NCI-H446 treated with DMSO at 0.1 percent for 48 hours (cell line): Measurements from ENCODE around the gene ATXN7L1.
"Not testable (repeated sequence)": the region's sequence is repeated elsewhere in the genome, so short reads cannot be mapped to it uniquely, and the experiment has no call there.

Experiments used
- DNase-seq: peaks from one replicate; lab custom pipeline; 2025; lab: John Stamatoyannopoulos, UW

Gene ATXN7L1

DNA sequence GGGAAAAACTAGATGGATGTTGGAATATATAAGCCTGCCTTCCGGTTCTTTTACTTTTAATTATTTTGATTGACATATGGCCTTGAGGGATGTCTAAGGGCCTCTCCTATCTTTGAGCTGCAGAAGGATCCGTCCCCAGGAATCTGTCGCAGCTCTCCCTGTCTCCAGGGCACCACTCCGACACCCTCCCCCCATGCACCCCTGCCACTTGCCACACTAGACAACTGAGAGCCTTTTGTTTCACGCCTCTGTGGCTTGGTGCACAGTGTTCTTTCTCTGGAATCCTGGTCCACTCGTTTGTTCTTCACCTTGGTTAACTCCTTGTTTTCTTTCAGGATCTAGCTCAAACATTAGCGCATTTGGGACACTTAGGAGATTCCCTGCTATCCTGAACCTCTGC is 171.0 kb downstream of the ATXN7L1 start:
- DNase-seq, result no peak

GRCh38 chr7:105703207-105703930 is 173.0 kb downstream of the ATXN7L1 start:
- no peak for DNase-seq

- DNase-seq, result no peak
Observed at GRCh38 chr7:105699568-105700236, 176.7 kb downstream of the ATXN7L1 start.

- no peak for DNase-seq
Observed at GRCh38 chr7:105698531-105698930, 177.9 kb downstream of the ATXN7L1 start.

DNA sequence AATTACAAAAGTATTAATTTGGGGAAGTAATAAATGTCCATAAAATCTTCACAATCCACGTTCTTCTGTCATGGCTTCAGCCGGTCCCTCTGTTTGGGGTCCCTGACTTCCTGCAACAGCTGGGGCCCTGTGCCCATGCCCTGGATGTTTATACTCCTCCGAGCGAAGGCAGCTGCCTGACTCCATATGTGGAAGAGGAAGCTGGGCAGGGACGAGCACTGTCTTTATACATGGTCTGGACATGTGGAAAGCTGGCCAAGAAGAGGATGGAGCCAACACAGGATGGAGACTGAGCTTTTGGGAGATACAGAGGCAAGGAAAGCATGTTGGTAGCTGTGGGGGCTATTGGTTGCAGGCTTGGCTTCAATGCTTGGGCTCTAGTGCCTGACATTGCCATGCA is 178.6 kb downstream of the ATXN7L1 start:
- no peak for DNase-seq

DNA sequence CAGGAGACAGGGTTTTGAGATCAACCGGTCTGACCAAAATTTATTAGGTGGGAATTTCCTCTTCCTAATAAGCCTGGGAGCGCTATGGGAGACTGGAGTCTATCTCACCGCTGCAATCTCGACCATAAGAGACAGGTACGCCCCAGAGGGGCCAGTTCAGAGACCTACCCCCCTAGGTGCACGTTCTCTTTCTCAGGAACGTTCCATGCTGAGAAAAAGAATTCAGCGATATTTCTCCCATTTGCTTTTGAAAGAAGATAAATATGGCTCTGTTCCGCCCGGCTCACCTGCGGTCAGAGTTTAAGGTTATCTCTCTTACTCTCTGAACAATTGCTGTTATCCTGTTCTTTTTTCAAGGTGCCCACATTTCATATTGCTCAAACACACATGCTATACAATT is 179.2 kb downstream of the ATXN7L1 start:
- DNase-seq, result not testable (repeated sequence)

DNA sequence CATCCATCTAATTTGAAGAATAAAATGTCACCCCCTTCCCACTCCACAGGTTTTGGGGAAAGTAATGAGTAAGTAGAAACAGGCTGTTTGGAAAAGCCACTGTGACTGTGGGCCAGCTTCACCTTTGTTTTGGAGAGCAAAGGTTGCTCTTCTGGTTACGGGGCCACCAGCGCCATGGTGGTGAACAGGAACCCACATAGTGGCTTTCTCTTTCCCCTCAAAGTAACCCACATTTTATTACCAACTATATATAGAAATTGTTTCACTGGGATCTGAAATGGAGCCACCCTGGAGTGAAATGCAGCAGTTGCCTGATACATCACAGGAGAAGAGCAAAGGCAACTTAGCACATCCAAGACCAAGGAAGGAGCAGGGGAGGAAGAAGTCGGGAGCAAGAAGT is 182.8 kb downstream of the ATXN7L1 start:
- DNase-seq, result no peak

DNA sequence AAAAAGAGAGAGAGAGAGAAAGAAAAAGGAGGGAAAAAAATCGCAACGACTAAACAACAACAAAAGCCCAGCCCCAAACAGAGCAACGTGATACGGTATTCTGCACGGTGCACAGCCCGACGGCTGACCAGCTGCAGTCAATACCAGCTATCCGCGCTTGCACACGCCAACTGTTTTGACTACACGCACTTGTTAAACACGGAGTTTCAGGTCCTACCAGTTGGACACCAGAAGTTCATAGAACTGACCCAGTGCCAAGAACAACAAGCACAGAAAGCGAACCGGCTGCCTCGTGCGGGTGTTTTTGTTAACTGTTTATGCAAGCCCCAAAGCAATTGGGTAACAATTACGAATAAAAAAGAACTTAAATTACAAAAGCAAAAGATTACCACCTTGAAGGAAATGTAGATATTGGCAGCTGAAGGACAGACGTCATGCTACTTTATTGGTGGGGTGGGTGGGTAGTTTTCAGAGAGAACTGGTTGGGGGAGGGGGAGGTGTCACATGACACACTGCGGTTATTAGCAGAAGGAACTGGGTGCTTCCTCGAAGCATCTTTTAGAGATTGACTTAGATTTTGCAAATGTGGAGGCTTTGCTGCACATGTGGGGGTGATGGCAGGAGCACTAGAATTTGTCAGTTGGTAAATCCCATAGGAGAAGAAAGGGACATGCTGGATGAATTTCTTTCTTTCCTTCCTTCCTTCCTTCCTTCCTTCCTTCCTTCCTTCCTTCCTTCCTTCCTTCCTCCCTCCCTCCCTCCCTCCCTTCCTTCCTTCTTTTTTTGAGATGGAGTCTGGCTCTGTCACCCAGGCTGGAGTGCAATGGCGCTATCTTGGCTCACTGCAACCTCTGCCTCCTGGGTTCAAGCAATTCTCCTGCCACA is 184.5 kb downstream of the ATXN7L1 start:
- peak; percentile 36 for DNase-seq

DNA sequence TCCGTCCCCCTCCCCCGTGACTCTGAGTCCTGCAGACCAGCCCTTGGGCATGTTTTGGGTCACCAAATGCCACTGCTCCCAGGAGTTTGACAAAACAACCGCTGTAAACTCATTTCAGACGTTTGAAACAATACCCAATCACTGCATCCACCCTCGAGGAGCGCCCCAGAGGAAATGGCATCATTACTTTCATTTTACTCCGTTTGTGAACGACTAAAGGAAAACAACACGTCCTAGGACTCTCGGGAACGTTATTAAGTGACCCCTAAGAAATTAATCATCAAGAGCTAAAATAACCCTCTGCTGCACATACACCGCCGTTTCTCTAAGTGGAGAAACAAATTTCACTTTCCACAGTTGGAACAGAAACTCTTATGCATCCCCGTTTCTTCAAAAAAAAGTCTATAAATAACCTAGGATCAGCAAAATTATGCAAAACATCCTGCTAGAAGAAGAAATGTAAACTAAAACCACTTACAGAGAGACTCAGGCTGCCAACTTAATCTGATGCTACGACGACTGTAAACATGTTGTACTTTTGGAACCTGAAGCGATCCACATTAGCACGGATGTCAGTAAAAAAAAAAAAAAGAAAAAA is 185.2 kb downstream of the ATXN7L1 start:
- DNase-seq, result no peak

DNA sequence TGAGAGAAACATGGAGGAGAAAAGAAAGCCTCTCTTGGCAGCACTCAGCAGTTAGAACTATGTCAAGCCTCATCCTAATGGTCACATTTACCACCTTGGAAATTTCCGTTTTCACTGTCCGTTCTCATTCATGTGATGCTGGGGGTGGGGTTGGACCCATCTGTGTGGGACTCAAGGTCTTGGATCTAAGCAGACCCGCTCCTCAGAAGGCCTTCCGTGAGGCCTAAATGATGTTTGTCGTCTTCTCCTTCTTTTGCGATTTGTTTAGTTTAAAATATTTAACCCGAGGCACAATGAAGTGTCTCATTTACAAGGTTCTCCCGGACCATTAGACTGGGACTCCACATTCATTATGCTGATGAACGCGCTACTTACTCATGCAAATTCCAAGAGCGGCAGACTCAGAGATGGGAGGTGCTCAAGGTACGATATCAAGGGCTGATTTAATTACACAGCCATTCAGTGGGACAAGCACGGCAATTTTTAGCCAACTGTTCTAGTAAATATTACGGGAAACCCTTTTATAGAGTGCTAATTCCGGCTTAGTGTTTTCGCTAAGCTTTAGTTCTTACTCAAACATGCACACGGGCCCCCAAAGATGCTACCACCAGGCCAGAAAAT is 186.0 kb downstream of the ATXN7L1 start:
- no peak for DNase-seq

- no peak for DNase-seq
Observed at GRCh38 chr7:105689067-105689819, 187.2 kb downstream of the ATXN7L1 start.

GRCh38 chr7:105688617-105689016 is 187.8 kb downstream of the ATXN7L1 start:
- DNase-seq, result no peak

DNA sequence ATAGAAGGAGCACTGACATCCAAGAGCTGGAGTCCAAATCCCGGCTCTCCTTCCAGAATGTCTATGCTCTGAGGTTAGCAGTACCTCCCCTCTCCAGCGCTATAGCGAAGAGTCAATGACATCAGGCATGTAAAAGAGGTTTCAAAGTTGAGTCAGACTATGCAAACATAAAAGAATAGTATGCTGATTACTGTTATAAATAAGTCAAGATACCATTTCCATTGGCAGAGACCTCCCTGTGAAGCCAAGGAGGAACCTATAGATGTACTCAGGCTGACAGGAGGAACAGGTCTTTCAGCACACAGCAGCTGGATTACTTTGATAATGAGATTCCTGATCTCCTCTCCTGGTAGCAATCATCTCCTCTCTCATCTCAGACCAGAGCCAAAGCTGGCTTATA is 191.2 kb downstream of the ATXN7L1 start:
- DNase-seq, result no peak

DNA sequence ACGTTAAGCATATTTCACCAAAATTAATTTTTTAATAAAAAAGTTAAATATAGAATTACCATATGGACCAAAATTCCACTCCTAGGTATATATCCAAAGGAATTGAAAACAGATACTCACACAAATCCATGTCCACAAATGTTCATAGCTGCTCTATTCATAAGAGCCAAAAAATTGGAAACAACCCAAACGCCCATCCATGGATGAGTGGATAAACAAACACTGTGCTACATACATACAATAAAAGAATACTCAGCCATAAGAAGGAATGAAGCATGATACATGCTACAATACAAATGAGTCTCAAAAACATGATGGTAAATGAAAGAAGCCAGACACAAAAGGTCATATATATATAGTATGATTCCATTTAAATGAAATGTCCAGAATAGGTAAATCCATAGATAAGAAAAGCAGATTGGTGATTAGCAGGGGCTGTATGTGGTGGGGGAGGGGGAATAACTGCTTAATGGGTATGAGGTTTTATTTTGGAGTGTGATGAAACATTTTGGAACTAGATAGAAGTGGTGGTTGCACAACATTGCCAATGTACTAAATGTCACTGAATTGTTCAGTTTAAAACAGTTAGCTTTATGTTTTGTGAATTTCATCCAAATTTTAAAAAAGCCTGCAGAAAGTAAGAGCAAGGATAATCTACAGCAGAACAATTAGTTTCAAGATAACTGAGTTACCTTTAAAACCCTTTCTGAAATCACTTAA is 193.9 kb downstream of the ATXN7L1 start:
- peak; percentile 42 for DNase-seq

DNA sequence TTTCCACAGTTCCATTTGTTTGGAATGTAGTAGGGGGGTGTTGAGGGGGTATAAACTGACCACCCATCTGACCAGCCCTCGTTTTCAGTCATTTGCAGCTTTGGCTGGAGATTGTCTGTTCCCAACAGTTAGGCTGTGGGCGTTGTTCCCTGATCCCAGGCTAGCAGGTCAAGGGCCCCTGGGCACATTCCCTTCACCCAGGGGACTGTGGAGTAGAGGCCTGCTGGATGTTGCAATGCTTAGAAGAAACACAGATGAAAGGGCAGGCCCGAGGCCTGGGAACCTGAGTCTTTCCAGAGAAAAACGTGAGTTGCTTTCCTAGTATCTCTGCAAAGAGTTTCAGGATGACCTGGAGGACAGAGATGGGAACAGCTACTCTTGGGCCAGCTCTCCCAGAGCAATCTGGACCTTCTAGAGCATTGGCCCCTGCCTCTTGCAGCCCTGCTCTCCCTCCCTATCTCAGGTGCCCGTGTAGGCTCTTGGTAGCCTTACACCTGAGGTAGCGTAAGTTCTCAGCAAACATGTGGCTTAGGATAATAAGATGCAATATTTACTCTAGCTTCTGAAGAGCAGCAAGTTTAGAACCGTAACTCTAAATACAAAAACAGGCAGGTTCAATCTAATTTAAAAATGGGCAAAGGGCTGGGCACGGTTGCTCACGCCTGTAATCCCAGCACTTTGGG is 195.8 kb downstream of the ATXN7L1 start:
- no peak for DNase-seq

GRCh38 chr7:105678811-105679495 is 197.4 kb downstream of the ATXN7L1 start:
- DNase-seq, result peak; percentile 46

DNA sequence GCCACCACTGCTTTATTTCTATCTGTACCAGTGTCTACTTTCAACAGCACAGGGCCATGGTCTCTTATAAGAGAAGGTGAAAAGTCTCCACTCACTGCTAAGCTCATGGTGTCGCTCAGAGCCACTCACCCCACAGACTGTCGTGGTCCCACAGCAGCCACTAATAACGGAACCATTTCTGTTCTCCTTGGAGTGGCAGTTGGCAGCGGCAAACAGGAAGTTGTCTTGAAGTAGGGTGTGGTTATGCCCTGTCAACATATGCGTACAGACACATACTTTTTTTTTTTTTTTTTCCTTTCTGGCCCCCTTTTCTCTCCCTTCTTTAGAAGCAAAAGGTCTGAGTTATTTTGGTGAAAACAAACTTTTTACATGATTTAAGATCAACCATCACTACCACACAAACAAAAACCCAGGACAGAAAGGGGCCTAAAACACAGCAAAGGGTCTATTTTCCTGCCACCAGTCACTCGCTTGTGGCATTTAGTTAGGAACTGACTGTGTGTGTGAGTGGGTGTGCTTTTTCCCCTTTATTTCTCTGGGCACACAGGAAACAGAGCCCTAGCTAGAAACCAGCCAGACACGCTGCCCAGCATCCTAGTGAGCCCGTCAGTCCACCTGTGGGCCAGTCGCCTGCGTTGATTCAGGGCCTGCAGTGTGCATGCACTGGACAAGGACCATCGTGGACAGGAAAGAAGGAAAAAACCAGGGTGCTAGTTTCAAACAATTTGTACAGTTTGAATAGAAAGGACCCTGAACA is 198.4 kb downstream of the ATXN7L1 start:
- DNase-seq, result no peak

GRCh38 chr7:105677410-105677730 is 199.0 kb downstream of the ATXN7L1 start:
- DNase-seq, result no peak

DNA sequence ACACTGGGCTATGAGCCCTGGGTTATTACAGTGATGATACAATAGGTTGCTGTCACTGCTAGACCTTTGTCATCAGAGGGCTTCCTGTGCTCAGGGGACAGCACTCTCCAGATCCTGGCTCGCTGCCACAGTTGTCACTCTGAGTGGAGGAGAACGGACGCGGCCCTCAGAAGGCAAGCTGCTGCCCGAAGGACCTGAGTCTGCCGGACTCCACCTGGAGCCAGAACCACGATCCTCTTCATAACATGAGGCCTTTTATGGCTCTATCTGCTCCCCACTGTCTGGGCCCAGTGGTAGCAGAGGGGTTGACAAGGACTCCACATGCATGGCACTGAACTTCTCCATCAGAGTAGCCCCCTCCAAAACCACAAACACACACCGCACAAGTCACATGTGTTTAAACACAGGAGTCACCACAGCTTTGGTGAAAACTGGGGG is 200.4 kb downstream of the ATXN7L1 start:
- no peak for DNase-seq
